Sigmoid colon (tissue), 4 donors: ENCODE measurements around the gene ZNF772.

Experiments used
- EP300 ChIP-seq, 4 donors: sonication (generic); formaldehyde crosslinking; IDR thresholded peaks; one replicate each; pipeline ENCODE4 v1.6.1; 2017; ENCODE audit warnings: antibody characterized with exemption in 4 of 4
- POLR2A ChIP-seq, 2 donors: fragments of 450-650 bp; IDR thresholded peaks; one replicate each; pipeline ENCODE4 v1.6.1; 2016; ENCODE audit warnings: antibody characterized with exemption in 2 of 2, mild to moderate bottlenecking in 2 of 2, moderate library complexity in 2 of 2
- TF ChIP-seq, protein P1 (sequence below), 4 experiments: fragments of 450-650 bp in 3 of 4; fragments of 200-600 bp in 1 of 4; IDR thresholded peaks; one replicate each; pipeline ENCODE4 v1.5.1; 2016 to 2019; ENCODE audit warnings: antibody characterized with exemption in 4 of 4, mild to moderate bottlenecking in 3 of 4, moderate library complexity in 2 of 4

DNA sequence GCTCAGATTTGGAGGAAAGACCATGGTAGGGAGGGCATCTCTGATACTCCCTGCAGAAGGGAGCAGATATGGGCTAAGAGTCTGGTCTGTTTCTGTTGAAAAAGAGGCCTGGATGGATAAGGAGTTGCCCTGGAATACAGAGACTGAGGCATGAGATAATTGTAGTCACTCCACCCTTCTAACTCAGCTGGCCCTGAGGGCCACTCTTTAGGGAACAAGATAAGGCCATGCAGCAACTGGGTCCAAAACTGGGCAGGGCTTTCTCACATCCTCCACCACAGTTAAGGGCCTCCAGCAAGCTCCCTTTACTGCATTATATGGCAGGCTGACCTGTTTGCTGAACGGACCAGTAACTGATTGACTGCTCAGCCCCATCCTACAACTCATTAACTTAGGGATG, 40.9 kb downstream of the ZNF772 start:
- TF ChIP-seq, protein P1, sequence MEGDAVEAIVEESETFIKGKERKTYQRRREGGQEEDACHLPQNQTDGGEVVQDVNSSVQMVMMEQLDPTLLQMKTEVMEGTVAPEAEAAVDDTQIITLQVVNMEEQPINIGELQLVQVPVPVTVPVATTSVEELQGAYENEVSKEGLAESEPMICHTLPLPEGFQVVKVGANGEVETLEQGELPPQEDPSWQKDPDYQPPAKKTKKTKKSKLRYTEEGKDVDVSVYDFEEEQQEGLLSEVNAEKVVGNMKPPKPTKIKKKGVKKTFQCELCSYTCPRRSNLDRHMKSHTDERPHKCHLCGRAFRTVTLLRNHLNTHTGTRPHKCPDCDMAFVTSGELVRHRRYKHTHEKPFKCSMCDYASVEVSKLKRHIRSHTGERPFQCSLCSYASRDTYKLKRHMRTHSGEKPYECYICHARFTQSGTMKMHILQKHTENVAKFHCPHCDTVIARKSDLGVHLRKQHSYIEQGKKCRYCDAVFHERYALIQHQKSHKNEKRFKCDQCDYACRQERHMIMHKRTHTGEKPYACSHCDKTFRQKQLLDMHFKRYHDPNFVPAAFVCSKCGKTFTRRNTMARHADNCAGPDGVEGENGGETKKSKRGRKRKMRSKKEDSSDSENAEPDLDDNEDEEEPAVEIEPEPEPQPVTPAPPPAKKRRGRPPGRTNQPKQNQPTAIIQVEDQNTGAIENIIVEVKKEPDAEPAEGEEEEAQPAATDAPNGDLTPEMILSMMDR (IDR thresholded peaks at IDR 0.05): no peak
- no peak for TF ChIP-seq POLR2A (IDR thresholded peaks at IDR 0.05)
- no peak for TF ChIP-seq EP300 (IDR thresholded peaks at IDR 0.05)
